GM12878 (cell line): ENCODE measurements around the gene ETV7. TPM values are rescaled to one million over a fixed set of nuclear protein-coding genes. Genes with fewer than 3 reads are reported as not detected.
A peak's percentile ranks its signal among the peaks of the same experiment; 100 is the strongest.

Experiments used
- ATAC-seq: fragments of 200-7000 bp; cut with Tn5 transposase; 3 replicates; pipeline ENCODE4 v1.9.1; 2020; ENCODE audit warnings: mild to moderate bottlenecking, moderate library complexity
- BruUV-seq: library from RNA; stranded (reverse); fragments of 400-500 nt; replicated peaks from 2 replicates; lab custom pipeline; 2021; lab: Mats Ljungman, UMichigan
- CTCF ChIA-PET: fragments of 300-600 bp; sonication (Branson Sonifier 250); formaldehyde crosslinking; extraction: SDS; loops from one replicate; lab custom pipeline; 2021; ENCODE audit warnings: inconsistent platforms; lab: Yijun Ruan, JAX
- POLR2A ChIA-PET: fragments of 350-600 bp; formaldehyde crosslinking; extraction: SDS; loops from one replicate; lab custom pipeline; 2021; ENCODE audit warnings: inconsistent platforms; lab: Charles Lee
- RAD21 ChIA-PET: fragments of 300-600 bp; sonication (Branson Sonifier 250); formaldehyde crosslinking; loops from one replicate; lab custom pipeline; 2023; ENCODE audit warnings: antibody characterized with exemption; ENCODE audit not compliant: unreplicated experiment; lab: Charles Lee
- SMC1A ChIA-PET: fragments of 300-600 bp; sonication (Branson Sonifier 250); formaldehyde crosslinking; loops from one replicate; lab custom pipeline; 2023; ENCODE audit not compliant: unreplicated experiment, uncharacterized antibody; lab: Charles Lee
- DNase-seq: peaks from one replicate; pipeline ENCODE4 v3.0.0-alpha.2; 2011; ENCODE audit warnings: low read depth, low spot score
- FAIRE-seq: peaks from 3 replicates; lab custom pipeline; 2011; peaks lifted over from hg19 to GRCh38; lab: Jason Lieb, UNC
- H2AFZ ChIP-seq: 2 replicates; pipeline ENCODE4 v1.6.0; 2011; ENCODE audit warnings: low read depth, low read length, control low read depth; ENCODE audit not compliant: control insufficient read depth
- H3K27ac ChIP-seq: 2 replicates; pipeline ENCODE4 v1.5.1; 2011; ENCODE audit warnings: control low read depth; ENCODE audit not compliant: control insufficient read depth, insufficient read depth
- H3K27me3 ChIP-seq, 2 experiments: replicated peaks in 1 of 2; 2 replicates each; pipeline versions ENCODE4 v1.6.0 to v1.6.1; 2011; ENCODE audit warnings: low read length in 1 of 2; ENCODE audit not compliant: control insufficient read depth in 2 of 2, insufficient read depth in 2 of 2
- H3K36me3 ChIP-seq, 2 experiments: 2 replicates each; pipeline ENCODE4 v1.5.1; 2011; ENCODE audit warnings: low read length in 1 of 2; ENCODE audit not compliant: control insufficient read depth in 2 of 2, insufficient read depth in 2 of 2
- H3K4me1 ChIP-seq: 2 replicates; pipeline ENCODE4 v1.6.1; 2011; ENCODE audit warnings: mild to moderate bottlenecking, low read length, moderate library complexity, mixed read lengths; ENCODE audit not compliant: control insufficient read depth, insufficient read depth
- H3K4me2 ChIP-seq: 2 replicates; pipeline ENCODE4 v1.6.0; 2011; ENCODE audit warnings: control low read depth; ENCODE audit not compliant: control insufficient read depth, insufficient read depth
- H3K4me3 ChIP-seq: fragments of 200-600 bp; sonication (generic); 2 replicates; pipeline ENCODE4 v1.5.1; 2016
- H3K79me2 ChIP-seq: 2 replicates; pipeline ENCODE4 v1.6.0; 2011; ENCODE audit warnings: low read length; ENCODE audit not compliant: control insufficient read depth, insufficient read depth
- H3K9ac ChIP-seq: 2 replicates; pipeline ENCODE4 v1.8.0; 2011; ENCODE audit warnings: low read length, control low read depth, mixed read lengths; ENCODE audit not compliant: control insufficient read depth, insufficient read depth
- H3K9me3 ChIP-seq: replicated peaks from 3 replicates; pipeline ENCODE4 v1.5.1; 2011; ENCODE audit warnings: mild to moderate bottlenecking, low read length; ENCODE audit not compliant: control insufficient read depth, insufficient read depth
- H4K20me1 ChIP-seq: 2 replicates; pipeline ENCODE4 v1.6.0; 2011; ENCODE audit not compliant: control insufficient read depth, insufficient read depth
- EGR1 ChIP-seq, 2 experiments: IDR thresholded peaks; 1 replicate in 1 of 2; 2 replicates in 1 of 2; pipeline ENCODE4 v1.6.1; 2011 to 2012; ENCODE audit warnings: low read depth in 2 of 2, low read length in 2 of 2, borderline replicate concordance in 1 of 2, mild to moderate bottlenecking in 1 of 2, moderate library complexity in 1 of 2
- EP300 ChIP-seq, 2 experiments: fragments of 150-350 bp in 1 of 2; IDR thresholded peaks; 2 replicates each; pipeline ENCODE4 v1.6.1; 2011 to 2012; ENCODE audit warnings: low read depth in 2 of 2, low read length in 2 of 2, borderline replicate concordance in 1 of 2, improper control_type of control experiment in 1 of 2, inconsistent platforms in 1 of 2; ENCODE audit not compliant: control insufficient read depth in 1 of 2
- ESRRA ChIP-seq: IDR thresholded peaks from 2 replicates; pipeline ENCODE4 v1.6.1; 2012; ENCODE audit warnings: mild to moderate bottlenecking, low read length, improper control_type of control experiment
- FOXM1 ChIP-seq: IDR thresholded peaks from 2 replicates; pipeline ENCODE4 v1.6.1; 2012; ENCODE audit warnings: low read depth, mild to moderate bottlenecking, inconsistent platforms, low read length, moderate library complexity
- NRF1 ChIP-seq: conservative IDR thresholded peaks from 2 replicates; pipeline ENCODE4 v1.6.1; 2011; ENCODE audit warnings: mild to moderate bottlenecking, low read depth, low read length, improper control_type of control experiment
- PAX5 ChIP-seq: IDR thresholded peaks from 2 replicates; pipeline ENCODE4 v1.6.1; 2011; ENCODE audit warnings: low read depth, low read length, borderline replicate concordance
- SIN3A ChIP-seq: IDR thresholded peaks from 2 replicates; pipeline ENCODE4 v1.6.1; 2012; ENCODE audit warnings: low read depth, low read length, improper control_type of control experiment
- SIX5 ChIP-seq: IDR thresholded peaks from 2 replicates; pipeline ENCODE4 v1.6.1; 2011; ENCODE audit warnings: mild to moderate bottlenecking, low read depth, low read length, moderate library complexity; ENCODE audit not compliant: severe bottlenecking
- WGBS: methylation state at CpG from one replicate; pipeline ENCODE4 v1.1.6; 2016; ENCODE audit warnings: low lambda C conversion rate; ENCODE audit not compliant: insufficient replicate concordance, insufficient coverage; ENCODE audit errors: missing lambda C conversion rate; 5-methylcytosine and 5-hydroxymethylcytosine counted together
- in situ Hi-C: fragments of 300-500 bp; cut with MboI; formaldehyde crosslinking; loops from 9 replicates; pipeline ENCODE4 v1.14.3; 2018; ENCODE audit warnings: mixed read lengths
- intact Hi-C: fragments of 100-400 bp; cut with micrococcal nuclease; formaldehyde crosslinking; loops from one replicate; pipeline ENCODE4 v1.14.2; 2022; ENCODE audit not compliant: unreplicated experiment
- polyA plus RNA-seq, 11 experiments: library from polyadenylated mRNA; depleted of rRNA in 4 of 11; unstranded in 6 of 11; stranded (reverse) in 5 of 11; fragments of >200 nt; fragmentation: Nextera tagmentation in 4 of 11; fragmentation: Illumina TruSeq in 1 of 11; extraction: Ambion mirVana in 4 of 11; extraction: Trizol in 1 of 11; gene quantifications; 1 replicate in 1 of 11; 2 replicates in 10 of 11; pipeline versions ENCODE4 v1.2.1 to v1.2.3, GENCODE V29; 2011 to 2016; ENCODE audit warnings: inconsistent platforms in 2 of 11, missing spikeins in 2 of 11, low read depth in 1 of 11
- total RNA-seq, 4 experiments: library from RNA; depleted of rRNA in 3 of 4; stranded (reverse); fragments of >200 nt in 3 of 4; fragmentation: Illumina TruSeq in 1 of 4; extraction: Trizol in 1 of 4; gene quantifications; 2 replicates each; pipeline versions ENCODE4 v1.2.1 to v1.2.3, GENCODE V29; 2013 to 2021
- TF ChIP-seq, protein P1 (sequence below): IDR thresholded peaks from 2 replicates; pipeline ENCODE4 v1.6.1; 2011; ENCODE audit warnings: mild to moderate bottlenecking, low read depth, low read length, moderate library complexity; ENCODE audit not compliant: insufficient replicate concordance
- TF ChIP-seq, protein P2 (sequence below): fragments of 450-650 bp; formaldehyde crosslinking; IDR thresholded peaks from 2 replicates; pipeline ENCODE4 v1.4.0; 2020; ENCODE audit warnings: mild to moderate bottlenecking, moderate library complexity
- TF ChIP-seq, protein P3 (sequence below): fragments of 450-650 bp; IDR thresholded peaks from 2 replicates; pipeline ENCODE4 v1.6.1; 2017; ENCODE audit warnings: mild to moderate bottlenecking
- TF ChIP-seq, protein P4 (sequence below): IDR thresholded peaks from 2 replicates; pipeline ENCODE4 v1.6.1; 2011; ENCODE audit warnings: borderline replicate concordance, low read depth, mild to moderate bottlenecking, moderate library complexity, low read length; ENCODE audit not compliant: insufficient read depth, poor library complexity, severe bottlenecking

The ETV7 gene
- total and polyA plus RNA-seq, 10 of the 15 experiments (the other 5 are each of a cell fraction or from before 2014, with no cell fraction given), result 0.04 to 1.8 (median 1.3) TPM

GRCh38 chr6:36380166-36380565, 7.3 kb downstream of the ETV7 start (continued):
- TF ChIP-seq, protein P1, sequence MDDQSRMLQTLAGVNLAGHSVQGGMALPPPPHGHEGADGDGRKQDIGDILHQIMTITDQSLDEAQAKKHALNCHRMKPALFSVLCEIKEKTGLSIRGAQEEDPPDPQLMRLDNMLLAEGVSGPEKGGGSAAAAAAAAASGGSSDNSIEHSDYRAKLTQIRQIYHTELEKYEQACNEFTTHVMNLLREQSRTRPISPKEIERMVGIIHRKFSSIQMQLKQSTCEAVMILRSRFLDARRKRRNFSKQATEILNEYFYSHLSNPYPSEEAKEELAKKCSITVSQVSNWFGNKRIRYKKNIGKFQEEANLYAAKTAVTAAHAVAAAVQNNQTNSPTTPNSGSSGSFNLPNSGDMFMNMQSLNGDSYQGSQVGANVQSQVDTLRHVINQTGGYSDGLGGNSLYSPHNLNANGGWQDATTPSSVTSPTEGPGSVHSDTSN, result no peak
- TF ChIP-seq NRF1 (no peak), ESRRA (no peak), FOXM1 (no peak), SIX5 (no peak)
- TF ChIP-seq, protein P2, sequence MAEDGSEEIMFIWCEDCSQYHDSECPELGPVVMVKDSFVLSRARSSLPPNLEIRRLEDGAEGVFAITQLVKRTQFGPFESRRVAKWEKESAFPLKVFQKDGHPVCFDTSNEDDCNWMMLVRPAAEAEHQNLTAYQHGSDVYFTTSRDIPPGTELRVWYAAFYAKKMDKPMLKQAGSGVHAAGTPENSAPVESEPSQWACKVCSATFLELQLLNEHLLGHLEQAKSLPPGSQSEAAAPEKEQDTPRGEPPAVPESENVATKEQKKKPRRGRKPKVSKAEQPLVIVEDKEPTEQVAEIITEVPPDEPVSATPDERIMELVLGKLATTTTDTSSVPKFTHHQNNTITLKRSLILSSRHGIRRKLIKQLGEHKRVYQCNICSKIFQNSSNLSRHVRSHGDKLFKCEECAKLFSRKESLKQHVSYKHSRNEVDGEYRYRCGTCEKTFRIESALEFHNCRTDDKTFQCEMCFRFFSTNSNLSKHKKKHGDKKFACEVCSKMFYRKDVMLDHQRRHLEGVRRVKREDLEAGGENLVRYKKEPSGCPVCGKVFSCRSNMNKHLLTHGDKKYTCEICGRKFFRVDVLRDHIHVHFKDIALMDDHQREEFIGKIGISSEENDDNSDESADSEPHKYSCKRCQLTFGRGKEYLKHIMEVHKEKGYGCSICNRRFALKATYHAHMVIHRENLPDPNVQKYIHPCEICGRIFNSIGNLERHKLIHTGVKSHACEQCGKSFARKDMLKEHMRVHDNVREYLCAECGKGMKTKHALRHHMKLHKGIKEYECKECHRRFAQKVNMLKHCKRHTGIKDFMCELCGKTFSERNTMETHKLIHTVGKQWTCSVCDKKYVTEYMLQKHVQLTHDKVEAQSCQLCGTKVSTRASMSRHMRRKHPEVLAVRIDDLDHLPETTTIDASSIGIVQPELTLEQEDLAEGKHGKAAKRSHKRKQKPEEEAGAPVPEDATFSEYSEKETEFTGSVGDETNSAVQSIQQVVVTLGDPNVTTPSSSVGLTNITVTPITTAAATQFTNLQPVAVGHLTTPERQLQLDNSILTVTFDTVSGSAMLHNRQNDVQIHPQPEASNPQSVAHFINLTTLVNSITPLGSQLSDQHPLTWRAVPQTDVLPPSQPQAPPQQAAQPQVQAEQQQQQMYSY (CRISPR knock-in tag), result no peak

DNA sequence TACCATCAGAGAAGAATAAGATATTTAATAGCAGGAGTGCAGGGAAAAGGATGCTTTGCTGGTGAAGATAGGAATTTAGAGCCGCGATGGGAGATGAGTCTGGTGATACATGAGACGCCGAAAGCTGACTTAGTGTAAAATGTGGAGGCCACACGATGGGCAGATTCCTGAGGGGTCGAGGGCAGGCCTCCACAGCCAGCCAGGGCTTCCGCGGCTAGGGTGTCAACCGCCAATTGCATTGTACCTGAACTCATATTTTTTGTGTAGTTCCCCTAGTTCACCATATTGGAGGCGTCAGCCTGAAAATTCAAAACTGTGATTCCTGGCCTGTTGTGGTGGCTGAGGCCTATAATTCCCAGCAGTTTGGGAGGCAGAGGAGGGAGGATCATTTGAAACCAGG, 8.5 kb downstream of the ETV7 start:
- H3K4me3 ChIP-seq, result no peak overlapping the region
- intact Hi-C loops, result no loop called here
- BruUV-seq, result no TSS peak
- no peaks in the 10 kb centered on the region for H4K20me1 ChIP-seq
- no peaks in the 10 kb centered on the region for H3K36me3 ChIP-seq
- FAIRE-seq, result no peak
- H3K9me3 ChIP-seq, result no peaks in the 10 kb centered on the region
- no peak overlapping the region for H3K27ac ChIP-seq
- H3K79me2 ChIP-seq, result no peaks in the 10 kb centered on the region
- ChIA-PET POLR2A (interaction anchor here (0.6 to 1.0 kb wide), 2 partner anchors 21 to 179 kb away, joined by 3 to 4 read pairs; no protein-coding TSS in a partner anchor), CTCF (interaction anchor here (1.0 to 1.5 kb wide), 2 partner anchors 29 to 204 kb away, joined by 3 read pairs; no protein-coding TSS in a partner anchor), SMC1A (interaction anchor here (0.7 kb wide), 1 partner anchor 102 kb away, joined by 3 read pairs; no protein-coding TSS in a partner anchor), RAD21 (no interaction called here)
- ATAC-seq, result no peak
- in situ Hi-C loops, result no loop called here
- no peaks in the 10 kb centered on the region for H3K27me3 ChIP-seq
- no peak for DNase-seq
- H2AFZ ChIP-seq, result no peak overlapping the region
- peaks cover 56% of the 10 kb centered on the region for H3K4me1 ChIP-seq
- WGBS, result 54% methylated on average over 10 of the region's 10 CpGs
- H3K9ac ChIP-seq, result no peak overlapping the region
- peak overlapping the region; percentile 39; the same call in 1 of the 2 replicates for H3K4me2 ChIP-seq
- TF ChIP-seq EP300 (IDR thresholded peaks at IDR 0.05; ENCODE audit: borderline replicate concordance in 1 of 2, control insufficient read depth in 1 of 2, low read depth in 2 of 2, low read length in 2 of 2) (no peak), SIN3A (no peak), EGR1 (IDR thresholded peaks at IDR 0.05; ENCODE audit: borderline replicate concordance in 1 of 2, low read depth in 2 of 2, low read length in 2 of 2) (no peak), PAX5 (no peak)
- TF ChIP-seq, protein P3, sequence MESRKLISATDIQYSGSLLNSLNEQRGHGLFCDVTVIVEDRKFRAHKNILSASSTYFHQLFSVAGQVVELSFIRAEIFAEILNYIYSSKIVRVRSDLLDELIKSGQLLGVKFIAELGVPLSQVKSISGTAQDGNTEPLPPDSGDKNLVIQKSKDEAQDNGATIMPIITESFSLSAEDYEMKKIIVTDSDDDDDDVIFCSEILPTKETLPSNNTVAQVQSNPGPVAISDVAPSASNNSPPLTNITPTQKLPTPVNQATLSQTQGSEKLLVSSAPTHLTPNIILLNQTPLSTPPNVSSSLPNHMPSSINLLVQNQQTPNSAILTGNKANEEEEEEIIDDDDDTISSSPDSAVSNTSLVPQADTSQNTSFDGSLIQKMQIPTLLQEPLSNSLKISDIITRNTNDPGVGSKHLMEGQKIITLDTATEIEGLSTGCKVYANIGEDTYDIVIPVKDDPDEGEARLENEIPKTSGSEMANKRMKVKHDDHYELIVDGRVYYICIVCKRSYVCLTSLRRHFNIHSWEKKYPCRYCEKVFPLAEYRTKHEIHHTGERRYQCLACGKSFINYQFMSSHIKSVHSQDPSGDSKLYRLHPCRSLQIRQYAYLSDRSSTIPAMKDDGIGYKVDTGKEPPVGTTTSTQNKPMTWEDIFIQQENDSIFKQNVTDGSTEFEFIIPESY, result no peak
- TF ChIP-seq, protein P4, sequence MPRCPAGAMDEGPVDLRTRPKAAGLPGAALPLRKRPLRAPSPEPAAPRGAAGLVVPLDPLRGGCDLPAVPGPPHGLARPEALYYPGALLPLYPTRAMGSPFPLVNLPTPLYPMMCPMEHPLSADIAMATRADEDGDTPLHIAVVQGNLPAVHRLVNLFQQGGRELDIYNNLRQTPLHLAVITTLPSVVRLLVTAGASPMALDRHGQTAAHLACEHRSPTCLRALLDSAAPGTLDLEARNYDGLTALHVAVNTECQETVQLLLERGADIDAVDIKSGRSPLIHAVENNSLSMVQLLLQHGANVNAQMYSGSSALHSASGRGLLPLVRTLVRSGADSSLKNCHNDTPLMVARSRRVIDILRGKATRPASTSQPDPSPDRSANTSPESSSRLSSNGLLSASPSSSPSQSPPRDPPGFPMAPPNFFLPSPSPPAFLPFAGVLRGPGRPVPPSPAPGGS, result no peak
